Stimulated activated CD8-positive, alpha-beta memory T cell treated with anti-CD3 and anti-CD28 coated beads, Interleukin-7, amount 100 ng/mL, for 24 hours (primary cell): Measurements from ENCODE around the gene KLHL25.

Source experiments
- DNase-seq: peaks from one replicate; pipeline ENCODE4 v3.0.0-alpha.2; 2020; ENCODE audit warnings: low read depth

The KLHL25 gene

GRCh38 chr15:85759376-85759775 lies 35.3 kb downstream of the KLHL25 start:
- DNase-seq: no peak

GRCh38 chr15:85758655-85758978 lies 36.1 kb downstream of the KLHL25 start:
- no peak for DNase-seq

GRCh38 chr15:85757939-85758654 lies 36.6 kb downstream of the KLHL25 start:
- no peak for DNase-seq

- no peak for DNase-seq
Measured at GRCh38 chr15:85757073-85757938, 37.4 kb downstream of the KLHL25 start.

- no peak for DNase-seq
Measured at GRCh38 chr15:85756411-85757072, 38.2 kb downstream of the KLHL25 start.

GRCh38 chr15:85755942-85756341 lies 38.8 kb downstream of the KLHL25 start:
- DNase-seq: no peak

GRCh38 chr15:85755471-85755870 lies 39.3 kb downstream of the KLHL25 start:
- no peak for DNase-seq

GRCh38 chr15:85754989-85755388 lies 39.7 kb downstream of the KLHL25 start:
- no peak for DNase-seq

- no peak for DNase-seq
Measured at GRCh38 chr15:85753791-85754452, 40.8 kb downstream of the KLHL25 start.

- no peak for DNase-seq
Measured at GRCh38 chr15:85753261-85753660, 41.5 kb downstream of the KLHL25 start.

GRCh38 chr15:85752491-85752961 lies 42.2 kb downstream of the KLHL25 start:
- no peak for DNase-seq

- no peak for DNase-seq
Measured at GRCh38 chr15:85752124-85752475, 42.6 kb downstream of the KLHL25 start.

- no peak for DNase-seq
Measured at GRCh38 chr15:85751291-85752123, 43.2 kb downstream of the KLHL25 start.

- no peak for DNase-seq
Measured at GRCh38 chr15:85750319-85751290, 44.1 kb downstream of the KLHL25 start.

- DNase-seq: no peak
Measured at GRCh38 chr15:85749261-85750151, 45.2 kb downstream of the KLHL25 start.

- DNase-seq: no peak
Measured at GRCh38 chr15:85748729-85749128, 46.0 kb downstream of the KLHL25 start.

GRCh38 chr15:85748176-85748575 lies 46.5 kb downstream of the KLHL25 start:
- no peak for DNase-seq

GRCh38 chr15:85746641-85747040 lies 48.1 kb downstream of the KLHL25 start:
- DNase-seq: no peak

GRCh38 chr15:85745525-85746150 lies 49.1 kb downstream of the KLHL25 start:
- DNase-seq: no peak
